ENCODE results near the gene RSRC1. TPM values are rescaled to one million over a fixed set of nuclear protein-coding genes. Genes with fewer than 3 reads are reported as not detected.

RSRC1 gene
- total and polyA plus RNA-seq, 2 of the 8 experiments (the other 6 are each of a cell fraction or from before 2014, with no cell fraction given), result 2.0 to 27.9 TPM

- no peaks in the 10 kb centered on the region for H3K36me3 ChIP-seq (ENCODE audit: control insufficient read depth in 2 of 4, insufficient read depth in 4 of 4, low read length in 3 of 4)
- POLR2A ChIA-PET (ENCODE audit: partially characterized antibody), result no interaction called here
- no peak overlapping the region for H4K8ac ChIP-seq (ENCODE audit: extremely low read depth, insufficient read depth, low read length)
- no peak overlapping the region for H2BK12ac ChIP-seq (ENCODE audit: low read depth, low read length)
- no peaks in the 10 kb centered on the region for H3K79me1 ChIP-seq (ENCODE audit: low read depth, low read length)
- no peak overlapping the region for H3K4me3 ChIP-seq (ENCODE audit: extremely low read depth in 1 of 4, insufficient read depth in 2 of 4, low read depth in 3 of 4, low read length in 4 of 4)
- H2AK5ac ChIP-seq (ENCODE audit: low read depth, low read length), result no peak overlapping the region
- no peak overlapping the region for H3K56ac ChIP-seq (replicated peaks; ENCODE audit: insufficient read length, low read depth, low read length)
- H3K79me2 ChIP-seq (ENCODE audit: control insufficient read depth in 1 of 2, insufficient read depth in 2 of 2, low read length in 2 of 2), result no peaks in the 10 kb centered on the region
- H3K4ac ChIP-seq (replicated peaks; ENCODE audit: insufficient read length, low read depth, low read length), result no peak overlapping the region
- DNase-seq (ENCODE audit: low read depth in 1 of 2, low spot score in 2 of 2), result no peak
- H3K9ac ChIP-seq (replicated peaks in 1 of 4; ENCODE audit: extremely low read depth in 1 of 4, low read depth in 3 of 4, low read length in 3 of 4), result no peak overlapping the region
- TF ChIP-seq SP2 (IDR thresholded peaks at IDR 0.05; ENCODE audit: low read length), result no peak
- TF ChIP-seq RNF2 (IDR thresholded peaks at IDR 0.05; ENCODE audit: borderline replicate concordance, low read depth, low read length, missing control alignments, poor library complexity, severe bottlenecking), result no peak
- no peak overlapping the region for H3K27ac ChIP-seq (ENCODE audit: low read depth, low read length)
- WGBS, 2 experiments (ENCODE audit: extremely low coverage in 1 of 2, insufficient coverage in 1 of 2, insufficient read length in 1 of 2, insufficient replicate concordance in 2 of 2, low coverage in 1 of 2, low lambda C conversion rate in 2 of 2, missing lambda C conversion rate in 1 of 2), result 91% methylated on average over 4 of the region's 4 CpGs; no CpG with 5 or more reads in 1 of the 2 experiments
- H4K5ac ChIP-seq (ENCODE audit: insufficient read length, low read depth, low read length), result no peak overlapping the region
- H2BK120ac ChIP-seq (replicated peaks; ENCODE audit: low read depth, low read length), result no peak overlapping the region
- no peaks in the 10 kb centered on the region for H3K9me3 ChIP-seq (ENCODE audit: insufficient read depth in 2 of 2, low read depth in 1 of 2, low read length in 1 of 2)
- no peaks in the 10 kb centered on the region for H4K20me1 ChIP-seq (replicated peaks in 1 of 2; ENCODE audit: control insufficient read depth in 1 of 2, insufficient read depth in 2 of 2, low read length in 2 of 2)
- no peaks in the 10 kb centered on the region for H3K27me3 ChIP-seq (replicated peaks in 1 of 4; ENCODE audit: control insufficient read depth in 3 of 4, extremely low read depth in 1 of 4, insufficient read depth in 3 of 4, low read length in 3 of 4)
- no peaks in the 10 kb centered on the region for H3K23me2 ChIP-seq (ENCODE audit: low read depth, low read length)
- CTCF ChIA-PET (ENCODE audit: partially characterized antibody), result interaction anchor here (2.2 kb wide), 1 partner anchor 9 kb away, joined by 13 read pairs; no protein-coding TSS in a partner anchor
- no peak overlapping the region for H4K91ac ChIP-seq (replicated peaks; ENCODE audit: insufficient read length, low read length)
- no peaks in the 10 kb centered on the region for H3K4me1 ChIP-seq (replicated peaks in 1 of 4; ENCODE audit: control insufficient read depth in 3 of 4, insufficient read depth in 4 of 4, low read length in 3 of 4)
- H3K4me2 ChIP-seq (ENCODE audit: insufficient read depth in 1 of 2, low read depth in 2 of 2, low read length in 2 of 2), result no peak overlapping the region
- no peak overlapping the region for H3K23ac ChIP-seq (ENCODE audit: insufficient read length)
- no peak overlapping the region for H2BK15ac ChIP-seq (ENCODE audit: low read length)
- no peak overlapping the region for H2AFZ ChIP-seq (ENCODE audit: low read length)
- H3K18ac ChIP-seq (ENCODE audit: extremely low read depth, low read length), result no peak overlapping the region
- no peak overlapping the region for H3K14ac ChIP-seq (ENCODE audit: insufficient read length)
- H2BK20ac ChIP-seq (ENCODE audit: low read length), result no peak overlapping the region
- no peak for FAIRE-seq
- H2BK5ac ChIP-seq (ENCODE audit: low read depth, low read length), result no peak overlapping the region
These were observed 438.8 kb downstream of the RSRC1 start for GRCh38 chr3:158548691-158549090.

Data from H1 (cell line).